ENCODE data around the gene CCDC194. TPM values are rescaled to one million over a fixed set of nuclear protein-coding genes. Genes with fewer than 3 reads are reported as not detected.

CCDC194 gene
- total RNA-seq, 1 donor from 2014 or later: not detected

GRCh38 chr19:17389957-17390664 is 3.9 kb downstream of the CCDC194 start:
- TF ChIP-seq CTCF (IDR thresholded peaks at IDR 0.05; ENCODE audit: insufficient read depth, low read length, poor library complexity, severe bottlenecking): no peak

GRCh38 chr19:17389288-17389687 is 4.7 kb downstream of the CCDC194 start:
- Histone ChIP-seq H3K4me3 (ENCODE audit: low read depth, low read length) (no peak overlapping the region), H3K36me3 (ENCODE audit: control insufficient read depth, insufficient read depth, low read length) (no peaks in the 10 kb centered on the region), H3K27me3 (ENCODE audit: control insufficient read depth, insufficient read depth, low read length) (peaks cover 11% of the 10 kb centered on the region)
- DNase-seq (ENCODE audit: low read depth): no peak
- TF ChIP-seq CTCF (IDR thresholded peaks at IDR 0.05; ENCODE audit: insufficient read depth, low read length, poor library complexity, severe bottlenecking): no peak

More at GRCh38 chr19:17389957-17390664, 3.9 kb downstream of the CCDC194 start:
- peak overlapping the region; percentile 47 for H3K4me3 ChIP-seq (ENCODE audit: low read depth, low read length)
- DNase-seq (ENCODE audit: low read depth): no peak
- no peaks in the 10 kb centered on the region for H3K36me3 ChIP-seq (ENCODE audit: control insufficient read depth, insufficient read depth, low read length)
- peaks cover 11% of the 10 kb centered on the region for H3K27me3 ChIP-seq (ENCODE audit: control insufficient read depth, insufficient read depth, low read length)

- H3K36me3 ChIP-seq (ENCODE audit: control insufficient read depth, insufficient read depth, low read length): no peaks in the 10 kb centered on the region
- TF ChIP-seq CTCF (IDR thresholded peaks at IDR 0.05; ENCODE audit: insufficient read depth, low read length, poor library complexity, severe bottlenecking): peak; percentile 98
- H3K27me3 ChIP-seq (ENCODE audit: control insufficient read depth, insufficient read depth, low read length): peaks cover 5% of the 10 kb centered on the region
- DNase-seq (ENCODE audit: low read depth): no peak
- H3K4me3 ChIP-seq (ENCODE audit: low read depth, low read length): no peak overlapping the region
These were observed 8.0 kb downstream of the CCDC194 start for GRCh38 chr19:17385878-17386611.

- no peak for TF ChIP-seq CTCF (IDR thresholded peaks at IDR 0.05; ENCODE audit: insufficient read depth, low read length, poor library complexity, severe bottlenecking)
These were observed 13.4 kb downstream of the CCDC194 start for GRCh38 chr19:17380426-17381138.

GRCh38 chr19:17379221-17379631 is 14.8 kb downstream of the CCDC194 start:
- no peaks in the 10 kb centered on the region for H3K36me3 ChIP-seq (ENCODE audit: control insufficient read depth, insufficient read depth, low read length)
- DNase-seq (ENCODE audit: low read depth): no peak
- peaks cover 2% of the 10 kb centered on the region for H3K27me3 ChIP-seq (ENCODE audit: control insufficient read depth, insufficient read depth, low read length)
- TF ChIP-seq CTCF (IDR thresholded peaks at IDR 0.05; ENCODE audit: insufficient read depth, low read length, poor library complexity, severe bottlenecking): no peak
- no peak overlapping the region for H3K4me3 ChIP-seq (ENCODE audit: low read depth, low read length)

More at GRCh38 chr19:17380426-17381138, 13.4 kb downstream of the CCDC194 start:
- DNase-seq (ENCODE audit: low read depth): no peak
- Histone ChIP-seq H3K27me3 (ENCODE audit: control insufficient read depth, insufficient read depth, low read length) (peaks cover 2% of the 10 kb centered on the region), H3K4me3 (ENCODE audit: low read depth, low read length) (no peak overlapping the region), H3K36me3 (ENCODE audit: control insufficient read depth, insufficient read depth, low read length) (no peaks in the 10 kb centered on the region)

All from kidney epithelial cell (primary cell).